ENCODE measurements around the gene TBC1D16.

GRCh38 chr17:79954281-79955166 is 81.1 kb downstream of the TBC1D16 start:
- no peak for TF ChIP-seq EZH2phosphoT487 (IDR thresholded peaks at IDR 0.05; ENCODE audit: insufficient read depth, low read depth)
- no peak for TF ChIP-seq EZH2 (IDR thresholded peaks at IDR 0.05; ENCODE audit: insufficient read depth, poor library complexity, severe bottlenecking)

All from GM23248 (cell line).